Vagina (tissue), 2 donors: ENCODE data around the gene INSYN1.

Experiments used
- POLR2A ChIP-seq, 2 donors: fragments of 450-650 bp; IDR thresholded peaks; one replicate each; pipeline ENCODE4 v1.6.1; 2017; ENCODE audit warnings: antibody characterized with exemption in 2 of 2, mild to moderate bottlenecking in 2 of 2, moderate library complexity in 2 of 2
- POLR2AphosphoS5 ChIP-seq, 2 donors: sonication (generic); formaldehyde crosslinking; IDR thresholded peaks; one replicate each; pipeline ENCODE4 v1.9.0; 2017; ENCODE audit warnings: antibody characterized with exemption in 2 of 2, mild to moderate bottlenecking in 2 of 2, low read depth in 1 of 2; ENCODE audit not compliant: insufficient read depth in 1 of 2
- TF ChIP-seq, protein P1 (sequence below), 3 experiments: fragments of 450-650 bp in 2 of 3; fragments of 200-600 bp in 1 of 3; sonication (generic) in 1 of 3; IDR thresholded peaks; one replicate each; pipeline ENCODE4 v1.5.1; 2017 to 2019; ENCODE audit warnings: antibody characterized with exemption in 3 of 3, mild to moderate bottlenecking in 2 of 3, moderate library complexity in 2 of 3

DNA sequence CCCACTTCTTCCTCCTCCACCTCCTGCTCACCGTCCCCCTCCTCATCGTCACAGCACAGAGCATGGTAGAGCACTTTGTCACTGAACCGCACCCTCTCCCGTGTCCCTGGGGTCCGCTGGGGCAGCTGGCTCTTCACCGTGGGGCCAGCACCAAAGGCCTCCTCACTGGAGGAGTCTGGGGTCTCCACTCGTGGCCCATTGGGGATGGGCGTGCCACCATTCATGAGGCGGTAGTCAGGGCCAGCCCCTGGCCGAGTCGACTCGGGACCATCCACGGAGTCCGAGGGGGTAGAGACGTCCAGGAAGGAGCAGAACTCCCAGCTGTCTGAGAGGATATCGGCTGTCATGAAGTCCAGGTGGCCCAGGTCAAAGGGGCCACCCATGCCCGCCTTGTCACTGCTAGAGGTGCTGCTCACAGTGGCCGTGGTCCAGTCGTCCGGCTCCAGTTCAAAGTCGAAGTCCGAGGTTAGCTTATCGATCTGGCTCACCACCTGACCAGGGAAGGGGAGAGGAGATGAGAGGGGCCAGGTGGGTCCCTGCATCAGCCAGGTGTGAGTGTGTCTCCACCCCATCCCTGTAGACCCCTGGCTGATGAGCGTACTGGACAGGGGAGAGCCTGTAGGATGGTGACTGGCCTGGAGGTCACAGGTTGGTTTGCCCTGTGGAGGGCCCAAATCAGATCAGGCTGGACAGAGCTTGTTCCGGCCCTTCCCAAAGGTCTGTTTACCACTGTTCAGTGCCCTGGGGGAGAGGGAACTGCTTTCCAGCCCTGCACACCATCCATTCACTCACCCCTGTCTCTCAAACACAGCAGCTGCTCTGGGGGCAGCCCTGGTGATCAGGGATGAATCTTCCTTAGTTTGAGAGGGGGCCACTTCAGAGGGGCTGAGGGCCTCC lies 12.8 kb downstream of the INSYN1 start:
- TF ChIP-seq, protein P1, sequence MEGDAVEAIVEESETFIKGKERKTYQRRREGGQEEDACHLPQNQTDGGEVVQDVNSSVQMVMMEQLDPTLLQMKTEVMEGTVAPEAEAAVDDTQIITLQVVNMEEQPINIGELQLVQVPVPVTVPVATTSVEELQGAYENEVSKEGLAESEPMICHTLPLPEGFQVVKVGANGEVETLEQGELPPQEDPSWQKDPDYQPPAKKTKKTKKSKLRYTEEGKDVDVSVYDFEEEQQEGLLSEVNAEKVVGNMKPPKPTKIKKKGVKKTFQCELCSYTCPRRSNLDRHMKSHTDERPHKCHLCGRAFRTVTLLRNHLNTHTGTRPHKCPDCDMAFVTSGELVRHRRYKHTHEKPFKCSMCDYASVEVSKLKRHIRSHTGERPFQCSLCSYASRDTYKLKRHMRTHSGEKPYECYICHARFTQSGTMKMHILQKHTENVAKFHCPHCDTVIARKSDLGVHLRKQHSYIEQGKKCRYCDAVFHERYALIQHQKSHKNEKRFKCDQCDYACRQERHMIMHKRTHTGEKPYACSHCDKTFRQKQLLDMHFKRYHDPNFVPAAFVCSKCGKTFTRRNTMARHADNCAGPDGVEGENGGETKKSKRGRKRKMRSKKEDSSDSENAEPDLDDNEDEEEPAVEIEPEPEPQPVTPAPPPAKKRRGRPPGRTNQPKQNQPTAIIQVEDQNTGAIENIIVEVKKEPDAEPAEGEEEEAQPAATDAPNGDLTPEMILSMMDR (IDR thresholded peaks at IDR 0.05), result no peak
- TF ChIP-seq POLR2A (IDR thresholded peaks at IDR 0.05), result no peak
- TF ChIP-seq POLR2AphosphoS5 (IDR thresholded peaks at IDR 0.05; ENCODE audit: insufficient read depth in 1 of 2, low read depth in 1 of 2), result no peak
